ENCODE data around the gene FAM234B.

FAM234B gene

DNA sequence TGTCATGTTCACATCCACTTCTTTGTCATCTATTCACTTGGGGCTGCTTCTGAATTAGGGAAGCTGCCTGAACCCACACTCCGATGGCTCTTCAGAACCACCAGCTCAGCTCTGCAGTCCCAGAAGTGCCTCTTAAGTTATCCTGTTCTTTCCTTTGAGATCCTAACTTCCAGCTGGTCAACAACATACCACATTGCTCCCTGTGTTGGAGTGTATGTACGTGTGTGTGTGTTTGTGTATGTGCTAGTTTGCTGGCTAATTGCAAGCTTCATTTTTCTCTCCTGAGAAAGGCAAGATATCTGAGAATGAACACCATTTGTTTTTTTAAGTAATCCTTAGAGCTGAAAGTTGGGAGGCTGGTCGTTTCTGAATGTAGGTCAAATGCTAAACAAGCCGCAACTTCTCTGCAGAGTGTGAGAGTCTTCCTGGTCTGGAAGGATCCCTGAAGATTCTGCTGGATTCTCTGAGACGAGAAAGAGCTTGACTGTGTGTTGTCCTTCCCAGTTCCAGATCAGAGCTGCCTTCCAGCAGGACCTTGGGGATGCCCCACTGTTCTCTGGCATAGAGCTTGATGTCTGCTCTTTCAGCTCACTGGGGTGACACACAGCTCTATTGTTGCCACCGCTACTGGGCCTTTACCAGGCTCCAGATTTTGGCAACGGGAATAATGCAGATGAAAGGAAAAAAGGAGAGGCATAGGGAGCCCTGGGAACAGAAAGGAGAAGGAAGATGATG lies 58.4 kb downstream of the FAM234B start:
- H3K9ac ChIP-seq (ENCODE audit: low read length) = no peak overlapping the region
- H3K9me3 ChIP-seq (ENCODE audit: insufficient read depth, low read length) = no peaks in the 10 kb centered on the region
- TF ChIP-seq CTCF (IDR thresholded peaks at IDR 0.05; ENCODE audit: insufficient read depth, low read length, poor library complexity, severe bottlenecking) = no peak
- no peak for TF ChIP-seq EZH2phosphoT487 (conservative IDR thresholded peaks at IDR 0.05; ENCODE audit: low read length)
- no peaks in the 10 kb centered on the region for H3F3A ChIP-seq (ENCODE audit: insufficient read depth)
- no peaks in the 10 kb centered on the region for H4K20me1 ChIP-seq (ENCODE audit: low read depth, low read length)
- no peaks in the 10 kb centered on the region for H3K36me3 ChIP-seq (ENCODE audit: low read length)
- H3K9me2 ChIP-seq (replicated peaks; ENCODE audit: insufficient read depth, low read length) = no peaks in the 10 kb centered on the region
- no peak overlapping the region for H3K4me3 ChIP-seq (ENCODE audit: insufficient read depth, low read length, poor library complexity, severe bottlenecking)
- no peaks in the 10 kb centered on the region for H3K79me2 ChIP-seq (ENCODE audit: insufficient read depth, low read length)
- H3K4me2 ChIP-seq (ENCODE audit: low read depth, low read length, poor library complexity, severe bottlenecking) = no peak overlapping the region
- H3K27ac ChIP-seq (ENCODE audit: low read depth, low read length) = no peak overlapping the region
- H2AFZ ChIP-seq (ENCODE audit: low read depth, low read length, severe bottlenecking) = no peak overlapping the region
- H3K27me3 ChIP-seq (ENCODE audit: low read length) = no peaks in the 10 kb centered on the region

- H3K27ac ChIP-seq (ENCODE audit: low read depth, low read length) = no peak within 1 kb of the TSS
- no peak within 1 kb of the TSS for H3K4me2 ChIP-seq (ENCODE audit: low read depth, low read length, poor library complexity, severe bottlenecking)
Observed at GRCh38 chr12:13103391-13104033, 59.3 kb downstream of the FAM234B start, which contains the start of gene GSG1. TSS of gene GSG1 (minus strand) at chr12:13103667. CDS start at chr12:13103512, 155 bp downstream.

GRCh38 chr12:13104409-13104808 lies 60.2 kb downstream of the FAM234B start:
- Histone ChIP-seq H3K79me2 (ENCODE audit: insufficient read depth, low read length) (no peaks in the 10 kb centered on the region), H3K9me2 (replicated peaks; ENCODE audit: insufficient read depth, low read length) (no peaks in the 10 kb centered on the region), H3K4me2 (ENCODE audit: low read depth, low read length, poor library complexity, severe bottlenecking) (no peak overlapping the region), H3K9me3 (ENCODE audit: insufficient read depth, low read length) (no peaks in the 10 kb centered on the region), H3K4me3 (ENCODE audit: insufficient read depth, low read length, poor library complexity, severe bottlenecking) (no peak overlapping the region), H3K36me3 (ENCODE audit: low read length) (no peaks in the 10 kb centered on the region), H3K27ac (ENCODE audit: low read depth, low read length) (no peak overlapping the region), H3K27me3 (ENCODE audit: low read length) (no peaks in the 10 kb centered on the region), H4K20me1 (ENCODE audit: low read depth, low read length) (no peaks in the 10 kb centered on the region), H2AFZ (ENCODE audit: low read depth, low read length, severe bottlenecking) (no peak overlapping the region), H3F3A (ENCODE audit: insufficient read depth) (no peaks in the 10 kb centered on the region), H3K9ac (ENCODE audit: low read length) (no peak overlapping the region)
- TF ChIP-seq CTCF (IDR thresholded peaks at IDR 0.05; ENCODE audit: insufficient read depth, low read length, poor library complexity, severe bottlenecking) = no peak
- TF ChIP-seq EZH2phosphoT487 (conservative IDR thresholded peaks at IDR 0.05; ENCODE audit: low read length) = no peak

More at GRCh38 chr12:13103391-13104033, 59.3 kb downstream of the FAM234B start, which contains the start of gene GSG1:
- Histone ChIP-seq H2AFZ (ENCODE audit: low read depth, low read length, severe bottlenecking) (no peak within 1 kb of the TSS), H4K20me1 (ENCODE audit: low read depth, low read length) (no peaks in the 10 kb centered on the region), H3K4me3 (ENCODE audit: insufficient read depth, low read length, poor library complexity, severe bottlenecking) (no peak within 1 kb of the TSS), H3F3A (ENCODE audit: insufficient read depth) (no peaks in the 10 kb centered on the region), H3K27me3 (ENCODE audit: low read length) (no peaks in the 10 kb centered on the region), H3K9me2 (replicated peaks; ENCODE audit: insufficient read depth, low read length) (no peaks in the 10 kb centered on the region), H3K36me3 (ENCODE audit: low read length) (no peaks in the 10 kb centered on the region), H3K9ac (ENCODE audit: low read length) (no peak within 1 kb of the TSS), H3K9me3 (ENCODE audit: insufficient read depth, low read length) (no peaks in the 10 kb centered on the region), H3K79me2 (ENCODE audit: insufficient read depth, low read length) (no peaks in the 10 kb centered on the region)
- TF ChIP-seq CTCF (IDR thresholded peaks at IDR 0.05; ENCODE audit: insufficient read depth, low read length, poor library complexity, severe bottlenecking) (no peak), EZH2phosphoT487 (conservative IDR thresholded peaks at IDR 0.05; ENCODE audit: low read length) (no peak)

Measured in SU-DHL-6 (cell line).